ENCODE results near the gene PGGHG. TPM values are rescaled to one million over a fixed set of nuclear protein-coding genes. Genes with fewer than 3 reads are reported as not detected.

PGGHG gene
- polyA plus RNA-seq, 1 donor (not counting 4 experiments of a cell fraction or from before 2014, with no cell fraction given): 4.3 TPM

GRCh38 chr11:330307-330693, 41.4 kb downstream of the PGGHG start:
- TF ChIP-seq CTCF (optimal IDR thresholded peaks at IDR 0.05 in 1 of 3, IDR thresholded peaks at IDR 0.05 in 1 of 3, conservative IDR thresholded peaks at IDR 0.05 in 1 of 3; ENCODE audit: extremely low read depth in 1 of 3, insufficient read depth in 2 of 3, low read length in 3 of 3) (no peak), EZH2 (IDR thresholded peaks at IDR 0.05; ENCODE audit: low read length) (no peak)
- dilution Hi-C loops (cut with MboI; ENCODE audit: extremely low pct_ligation_motif_present, low sequenced_read_pairs): no loop called here

GRCh38 chr11:330694-331357, 41.9 kb downstream of the PGGHG start:
- H4K20me1 ChIP-seq (ENCODE audit: control insufficient read depth, extremely low read depth, insufficient read depth, low read length): no peaks in the 10 kb centered on the region
- dilution Hi-C loops (cut with MboI; ENCODE audit: extremely low pct_ligation_motif_present, low sequenced_read_pairs): no loop called here

More at GRCh38 chr11:330307-330693, 41.4 kb downstream of the PGGHG start:
- peaks cover 2% of the 10 kb centered on the region for H3K9me3 ChIP-seq (ENCODE audit: control insufficient read depth, low read depth, low read length)
- no peaks in the 10 kb centered on the region for H3K79me2 ChIP-seq (ENCODE audit: control insufficient read depth, insufficient read depth, low read length)
- no peaks in the 10 kb centered on the region for H3K36me3 ChIP-seq (ENCODE audit: control insufficient read depth in 2 of 2, extremely low read depth in 1 of 2, insufficient read depth in 2 of 2, low read length in 2 of 2)
- H3K4me1 ChIP-seq (ENCODE audit: control insufficient read depth, extremely low read depth, insufficient read depth, low read length): peaks cover 3% of the 10 kb centered on the region
- H3K27me3 ChIP-seq (ENCODE audit: control insufficient read depth, extremely low read depth, insufficient read depth, low read length): peaks cover 12% of the 10 kb centered on the region
- DNase-seq (ENCODE audit: low read depth, low spot score): no peak
- no peak overlapping the region for H3K27ac ChIP-seq (ENCODE audit: control insufficient read depth, insufficient read depth, low read length)
- no peak overlapping the region for H2AFZ ChIP-seq (ENCODE audit: control insufficient read depth, low read length)
- H3K4me2 ChIP-seq (ENCODE audit: control insufficient read depth, extremely low read depth, insufficient read depth, low read depth, low read length): no peak overlapping the region
- H3K9ac ChIP-seq (ENCODE audit: control insufficient read depth, extremely low read depth, insufficient read depth, low read length): no peak overlapping the region
- H3K4me3 ChIP-seq (ENCODE audit: control insufficient read depth in 2 of 3, extremely low read depth in 1 of 3, insufficient read depth in 2 of 3, low read depth in 1 of 3, low read length in 3 of 3): no peak overlapping the region
- no peaks in the 10 kb centered on the region for H3K9me1 ChIP-seq (ENCODE audit: control insufficient read depth, extremely low read depth, insufficient read depth, low read length)
- FAIRE-seq: no peak
- no peaks in the 10 kb centered on the region for H4K20me1 ChIP-seq (ENCODE audit: control insufficient read depth, extremely low read depth, insufficient read depth, low read length)

More at GRCh38 chr11:330694-331357, 41.9 kb downstream of the PGGHG start:
- no peak overlapping the region for H3K27ac ChIP-seq (ENCODE audit: control insufficient read depth, insufficient read depth, low read length)
- H3K4me3 ChIP-seq (ENCODE audit: control insufficient read depth in 2 of 3, extremely low read depth in 1 of 3, insufficient read depth in 2 of 3, low read depth in 1 of 3, low read length in 3 of 3): no peak overlapping the region
- DNase-seq (ENCODE audit: low read depth, low spot score) (no peak), FAIRE-seq (no peak)
- no peak for TF ChIP-seq CTCF (optimal IDR thresholded peaks at IDR 0.05 in 1 of 3, IDR thresholded peaks at IDR 0.05 in 1 of 3, conservative IDR thresholded peaks at IDR 0.05 in 1 of 3; ENCODE audit: extremely low read depth in 1 of 3, insufficient read depth in 2 of 3, low read length in 3 of 3)
- no peak for TF ChIP-seq EZH2 (IDR thresholded peaks at IDR 0.05; ENCODE audit: low read length)
- no peak overlapping the region for H3K4me2 ChIP-seq (ENCODE audit: control insufficient read depth, extremely low read depth, insufficient read depth, low read depth, low read length)
- no peak overlapping the region for H3K9ac ChIP-seq (ENCODE audit: control insufficient read depth, extremely low read depth, insufficient read depth, low read length)
- no peaks in the 10 kb centered on the region for H3K9me1 ChIP-seq (ENCODE audit: control insufficient read depth, extremely low read depth, insufficient read depth, low read length)
- no peaks in the 10 kb centered on the region for H3K79me2 ChIP-seq (ENCODE audit: control insufficient read depth, insufficient read depth, low read length)
- H3K27me3 ChIP-seq (ENCODE audit: control insufficient read depth, extremely low read depth, insufficient read depth, low read length): peaks cover 12% of the 10 kb centered on the region
- no peak overlapping the region for H2AFZ ChIP-seq (ENCODE audit: control insufficient read depth, low read length)
- H3K4me1 ChIP-seq (ENCODE audit: control insufficient read depth, extremely low read depth, insufficient read depth, low read length): peaks cover 3% of the 10 kb centered on the region
- no peaks in the 10 kb centered on the region for H3K36me3 ChIP-seq (ENCODE audit: control insufficient read depth in 2 of 2, extremely low read depth in 1 of 2, insufficient read depth in 2 of 2, low read length in 2 of 2)
- peaks cover 2% of the 10 kb centered on the region for H3K9me3 ChIP-seq (ENCODE audit: control insufficient read depth, low read depth, low read length)

Data from keratinocyte (primary cell).